GM21737 (cell line): ENCODE results near the gene AGAP5.
"Not testable (repeated sequence)": the region's sequence is repeated elsewhere in the genome, so short reads cannot be mapped to it uniquely, and the experiment has no call there.

Source experiments
- ATAC-seq: cut with Tn5 transposase; IDR thresholded peaks from one replicate; pipeline ENCODE4 v1.9.1; 2021; ENCODE audit warnings: mild to moderate bottlenecking, moderate library complexity; ENCODE audit not compliant: unreplicated experiment

Gene AGAP5

DNA sequence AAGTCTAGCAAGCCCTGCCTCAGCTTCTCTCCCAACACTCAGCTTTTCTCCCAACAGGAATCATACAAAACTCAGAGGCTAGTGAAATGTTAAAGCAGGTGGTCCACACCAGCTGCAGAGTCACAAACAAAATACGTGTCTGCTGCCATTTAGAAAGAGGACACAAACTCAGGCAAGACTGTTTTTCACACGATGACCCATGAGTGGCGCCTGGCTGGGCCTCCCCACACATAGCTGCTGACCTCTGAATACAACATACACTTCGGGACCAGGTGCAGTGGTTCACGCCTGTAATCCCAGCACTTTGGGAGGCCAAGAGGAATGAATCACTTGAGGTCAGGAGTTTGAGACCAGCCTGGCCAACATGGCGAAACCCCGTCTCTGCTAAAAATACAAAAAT lies 35.2 kb downstream of the AGAP5 start:
- ATAC-seq: not testable (repeated sequence)

DNA sequence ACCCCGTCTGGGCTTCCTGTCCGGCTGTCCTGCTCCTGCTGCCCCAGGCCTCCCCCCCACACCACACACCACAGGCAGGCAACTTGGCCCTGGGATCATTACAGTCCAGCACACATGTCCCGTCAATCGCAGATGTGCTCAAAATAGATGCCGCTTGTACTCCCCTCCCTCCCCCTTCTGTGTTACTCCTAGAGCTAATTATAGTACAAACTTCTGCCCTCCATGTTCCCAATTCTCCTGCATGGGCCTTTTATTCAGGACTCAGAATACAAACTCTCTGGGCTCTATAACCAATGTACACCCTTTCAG lies 42.0 kb downstream of the AGAP5 start, which contains the start of gene SYNPO2L:
SYNPO2L (minus strand) TSS at position 40 of the 309 bp plus-strand sequence. CDS start 107 bp downstream, outside the sequence.
- no peak for ATAC-seq

DNA sequence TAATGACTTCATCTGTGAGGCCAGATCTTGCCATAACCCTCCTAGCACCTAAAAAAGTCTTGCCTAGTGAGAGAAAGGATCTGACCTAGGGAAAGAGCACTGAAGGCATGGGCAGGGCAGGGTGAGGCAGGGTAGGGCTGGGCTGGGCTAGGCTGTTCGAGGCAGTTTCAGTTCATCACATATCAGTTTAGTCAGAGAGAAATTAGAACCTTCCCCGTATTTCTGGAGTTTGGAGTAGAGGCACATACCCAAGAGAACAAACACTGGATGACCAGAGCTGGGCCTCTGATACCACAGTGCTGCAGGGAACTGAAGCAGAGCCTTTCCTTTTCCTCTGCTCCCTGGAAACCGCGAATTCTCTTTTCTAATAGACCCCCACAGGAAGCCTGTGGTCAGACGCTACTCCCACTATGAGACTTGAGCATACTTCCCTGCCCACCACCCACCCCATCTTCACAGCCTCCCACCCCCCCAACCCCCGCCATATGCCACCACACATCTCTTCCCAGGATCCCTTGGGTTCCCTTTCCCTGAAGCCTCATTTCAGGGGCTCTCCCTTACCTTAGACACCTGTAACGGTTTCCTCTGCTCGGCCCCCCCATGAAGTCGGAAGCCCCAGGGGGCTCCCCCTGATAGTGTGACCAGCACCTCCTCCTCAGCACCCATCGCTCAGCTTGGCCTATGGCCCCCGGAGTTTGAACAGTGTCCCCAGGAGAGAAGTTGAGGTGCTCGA lies 42.5 kb downstream of the AGAP5 start:
- ATAC-seq: no peak

DNA sequence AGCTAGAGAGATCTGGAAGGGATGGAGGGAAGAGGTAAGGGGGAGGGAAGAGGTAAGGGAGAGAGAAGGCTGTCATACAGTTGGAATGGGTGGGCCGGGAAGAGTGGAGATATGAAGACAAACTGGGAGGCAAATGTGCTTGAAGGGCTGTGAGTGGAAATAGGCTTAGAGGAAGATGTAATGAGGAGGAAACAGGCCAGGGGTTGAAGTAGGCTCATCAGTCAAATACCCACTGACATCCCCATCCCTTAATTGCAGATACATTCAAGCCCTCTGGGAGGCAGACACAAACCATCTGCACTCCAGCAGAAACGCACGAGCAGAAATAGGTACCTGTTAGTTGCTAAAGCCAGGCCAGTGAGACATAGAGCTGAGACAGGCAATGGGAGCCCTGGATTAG lies 44.2 kb downstream of the AGAP5 start:
- no peak for ATAC-seq

DNA sequence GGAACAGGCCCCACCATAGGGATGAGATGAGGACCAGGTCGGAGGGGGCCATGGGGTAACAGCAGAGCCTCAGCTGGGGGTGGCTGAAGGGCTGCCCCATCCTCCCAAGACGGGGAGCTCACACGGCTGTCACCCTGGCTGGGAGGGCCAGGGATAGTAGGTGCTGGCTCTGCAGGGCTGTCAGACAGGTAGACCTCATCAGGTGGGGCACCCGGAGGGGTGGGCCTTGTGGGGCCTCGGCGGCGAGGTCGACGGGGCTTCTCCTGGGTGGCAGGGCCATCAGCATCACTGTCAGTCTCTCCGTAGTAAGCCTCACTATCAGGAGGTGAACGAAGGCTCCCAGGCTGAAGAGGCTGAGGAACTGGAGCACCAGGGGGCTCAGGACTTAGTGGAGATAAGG lies 44.7 kb downstream of the AGAP5 start:
- no peak for ATAC-seq

DNA sequence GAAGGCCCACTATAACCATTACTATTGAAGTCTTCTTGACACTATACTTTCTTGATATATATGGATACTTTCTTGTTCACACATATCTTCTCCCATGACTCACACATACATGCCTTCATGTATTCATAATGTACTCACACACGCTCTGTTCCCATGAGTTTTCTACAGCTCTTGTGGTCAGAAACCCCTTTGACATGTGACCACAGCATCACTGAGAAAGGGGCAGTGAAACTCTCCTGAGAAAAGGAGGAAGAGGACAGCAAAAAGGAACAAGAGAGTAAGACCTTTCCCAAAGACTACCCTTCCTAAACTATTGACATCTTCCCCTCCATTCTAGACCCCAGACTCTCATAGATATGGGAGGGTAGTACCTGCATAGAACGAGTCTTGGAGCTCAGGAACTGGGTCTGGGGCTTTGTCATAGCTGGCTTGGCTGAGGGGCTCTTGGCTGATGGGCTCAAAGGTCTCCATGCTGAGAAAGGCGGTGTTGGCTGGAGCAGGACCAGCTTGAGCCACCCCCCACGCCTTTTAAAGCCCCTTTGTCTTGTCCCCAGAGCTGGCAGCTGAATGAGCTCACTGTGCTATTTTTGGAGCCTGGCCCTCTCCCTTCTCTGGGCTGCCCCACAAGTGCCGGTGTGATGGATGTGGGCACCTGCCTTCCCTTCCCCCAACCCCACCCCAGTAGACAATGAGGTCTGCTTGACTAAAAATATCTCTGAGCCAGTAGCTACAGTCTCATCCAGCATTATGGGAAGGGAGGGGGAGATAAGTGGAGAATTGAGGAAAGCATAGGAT lies 47.2 kb downstream of the AGAP5 start:
- no peak for ATAC-seq

DNA sequence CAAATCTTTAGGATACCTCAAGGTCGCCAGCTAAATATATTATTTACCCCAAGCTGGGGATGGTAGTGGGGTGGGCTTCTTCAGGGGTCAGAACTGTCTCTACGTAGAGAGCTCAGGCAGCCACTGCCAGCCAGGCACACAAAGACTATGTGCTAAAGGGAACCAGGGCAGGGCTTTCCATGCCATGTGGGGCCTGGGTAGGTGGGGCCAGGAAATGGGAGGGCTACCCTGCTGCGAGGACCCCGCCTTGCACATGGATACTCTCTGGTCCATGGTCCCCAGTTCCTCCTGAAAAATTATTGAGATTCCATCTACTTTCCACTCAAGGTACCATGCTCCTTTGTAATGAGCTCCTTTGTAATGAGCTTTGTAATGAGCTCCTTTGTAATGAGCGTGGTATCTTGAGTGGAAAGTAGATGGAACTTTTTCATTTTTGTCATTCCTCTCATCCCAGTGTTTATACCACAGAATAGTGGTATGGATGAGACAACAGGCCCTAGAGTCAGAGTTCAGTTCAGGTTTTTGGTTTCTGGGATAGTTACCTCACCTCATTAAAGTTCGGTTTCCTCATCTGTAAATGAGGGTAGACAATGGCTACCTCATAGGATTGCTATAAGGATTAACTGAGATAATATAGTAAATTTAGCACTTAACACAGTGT lies 47.9 kb downstream of the AGAP5 start:
- no peak for ATAC-seq

DNA sequence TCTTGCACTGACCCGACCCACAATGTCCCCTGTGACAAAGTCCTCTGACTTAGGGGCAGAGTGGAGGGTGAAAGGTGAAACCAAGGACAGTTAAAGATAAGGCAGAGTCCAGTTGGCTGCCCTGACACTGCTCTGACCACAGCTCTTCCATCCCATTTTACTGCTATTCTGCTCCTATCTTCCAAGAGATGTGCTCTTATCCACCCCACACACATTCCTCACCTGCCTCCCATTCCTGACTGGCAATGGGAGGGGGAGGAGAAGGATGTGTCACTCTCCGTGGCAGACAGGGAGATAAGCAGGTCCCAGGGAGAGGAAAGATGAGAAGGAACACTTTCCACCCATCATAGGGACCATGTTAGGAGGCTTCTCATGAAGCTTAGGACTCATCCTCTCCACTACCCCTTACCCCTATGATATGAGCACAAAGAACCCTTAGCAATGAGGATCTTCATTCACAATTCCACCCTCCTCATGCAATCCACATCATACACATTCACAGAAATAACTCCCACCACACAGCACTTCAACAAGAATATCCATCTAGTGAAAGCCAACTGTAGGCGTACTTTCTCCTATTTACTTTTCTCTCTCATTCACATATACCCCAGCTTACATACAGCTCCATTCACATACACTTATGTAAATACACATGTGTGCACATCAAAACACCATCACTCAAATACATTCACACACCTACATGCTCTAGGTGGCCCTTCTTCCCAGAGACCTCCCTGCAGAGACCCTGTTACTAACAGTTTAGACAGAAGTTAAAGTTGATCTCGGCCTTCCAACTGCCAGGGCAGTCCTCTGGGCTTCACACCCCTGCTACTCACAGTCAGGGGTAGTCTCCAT lies 48.7 kb downstream of the AGAP5 start:
- no peak for ATAC-seq

DNA sequence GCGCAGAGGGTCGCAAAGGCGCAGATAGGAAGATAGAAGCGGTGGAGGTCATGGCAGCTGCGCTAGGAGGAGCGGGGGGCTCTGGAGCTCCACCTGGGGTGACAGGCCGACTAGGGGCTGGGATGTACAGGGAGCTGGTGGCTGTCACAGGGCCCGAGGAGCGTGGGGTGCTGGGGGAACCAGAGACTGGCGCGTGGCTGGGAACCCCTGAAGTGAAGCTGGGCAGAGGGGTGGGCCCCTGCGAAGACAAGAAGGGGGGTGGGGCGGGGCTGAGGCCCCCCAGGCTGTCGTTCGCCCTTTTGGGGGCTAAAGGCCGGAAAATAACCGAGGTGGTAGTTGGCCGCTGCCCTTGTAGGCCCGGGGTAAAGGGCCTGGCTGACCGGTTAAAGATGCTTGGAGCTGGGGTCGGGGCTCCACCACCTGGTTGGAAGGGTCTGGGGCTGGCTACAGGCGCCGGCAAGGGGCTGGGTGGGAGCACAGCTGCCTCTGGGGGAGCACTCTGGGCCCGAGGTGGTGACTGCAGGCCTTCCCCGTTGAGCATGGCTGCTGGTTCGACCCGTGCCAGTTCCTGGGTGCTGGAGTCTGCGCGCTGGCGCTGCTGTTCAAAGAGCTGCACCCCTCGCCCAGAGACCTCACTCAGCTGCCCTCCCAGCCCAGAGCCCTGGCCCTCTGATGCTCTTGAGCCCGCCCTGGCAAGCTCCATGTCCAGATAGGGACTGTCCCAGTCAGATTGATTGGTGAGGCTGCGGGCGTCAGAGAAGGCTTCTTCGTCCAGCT lies 49.8 kb downstream of the AGAP5 start:
- ATAC-seq: no peak

DNA sequence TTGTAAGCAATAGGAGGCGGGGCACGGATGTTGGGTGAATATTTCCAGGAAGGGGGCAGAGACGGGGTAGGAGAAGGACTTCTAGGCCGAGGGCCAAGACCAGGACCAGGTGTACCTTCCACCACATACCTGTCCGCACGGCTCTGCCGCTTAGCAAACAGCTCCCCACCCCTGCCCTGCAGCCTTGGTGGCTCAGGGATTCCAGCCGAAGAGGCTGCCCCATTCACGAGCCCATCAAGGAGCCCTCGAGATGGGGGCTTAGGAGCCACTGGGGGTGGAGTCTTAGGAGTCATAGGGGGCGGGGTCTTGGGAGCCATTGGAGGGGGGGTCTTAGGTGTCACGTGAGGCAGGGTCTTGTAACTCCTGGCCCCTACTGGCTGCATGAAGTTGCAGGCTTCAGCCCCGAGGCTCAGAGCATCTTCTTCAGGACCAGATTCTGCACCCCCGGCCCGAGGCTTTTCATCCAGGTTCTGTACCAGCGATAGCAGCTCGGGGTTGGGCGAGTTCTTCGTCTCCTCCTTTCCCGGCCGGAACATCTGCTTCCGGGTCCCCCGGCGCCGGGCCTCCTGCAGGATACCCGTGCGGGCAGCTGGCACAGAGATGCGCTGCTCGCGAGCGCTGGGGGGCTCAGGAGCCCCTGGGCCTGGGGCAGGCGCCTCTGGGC lies 50.6 kb downstream of the AGAP5 start:
- ATAC-seq: no peak

DNA sequence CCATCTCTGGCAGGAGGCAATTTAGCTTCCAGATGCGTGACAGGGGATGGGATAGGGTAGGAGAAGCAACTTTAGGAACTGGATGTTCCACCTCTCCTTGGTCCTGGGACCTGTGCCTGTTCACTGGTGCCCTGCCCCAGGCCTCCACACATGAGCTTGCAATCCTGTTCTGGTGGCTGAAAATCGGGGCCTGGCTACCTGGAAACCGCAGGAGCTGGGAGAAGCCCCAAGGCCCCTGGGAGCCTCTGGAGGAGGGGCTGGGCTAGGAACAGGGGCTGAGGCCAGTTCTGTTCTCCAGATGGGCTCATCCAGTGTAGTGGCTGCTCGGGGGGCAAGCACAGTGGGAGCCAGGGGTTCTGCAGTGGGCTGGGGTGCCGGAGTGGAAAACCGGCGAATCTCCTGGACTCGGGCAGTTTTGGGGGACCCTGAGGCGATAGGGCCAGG lies 51.3 kb downstream of the AGAP5 start:
- ATAC-seq: no peak

DNA sequence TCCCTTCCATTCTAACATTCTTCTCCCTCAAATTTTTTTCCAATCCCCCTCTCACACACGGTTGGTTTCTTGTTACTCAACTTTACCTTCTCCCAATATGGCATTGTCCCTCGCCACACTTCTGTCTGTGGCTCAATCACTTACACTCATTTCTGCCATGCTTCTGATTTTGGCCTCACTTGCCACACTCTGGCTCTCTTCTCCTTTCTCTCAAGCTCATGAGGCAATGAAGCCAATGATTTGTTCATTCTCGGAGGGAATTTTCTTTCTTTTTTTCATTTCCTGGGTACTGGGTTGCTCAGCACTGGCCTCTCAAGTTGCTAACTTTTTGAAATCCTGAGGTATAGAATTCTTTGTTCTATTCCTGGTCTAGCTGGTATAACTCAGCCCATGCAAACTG lies 52.7 kb downstream of the AGAP5 start:
- ATAC-seq: no peak

DNA sequence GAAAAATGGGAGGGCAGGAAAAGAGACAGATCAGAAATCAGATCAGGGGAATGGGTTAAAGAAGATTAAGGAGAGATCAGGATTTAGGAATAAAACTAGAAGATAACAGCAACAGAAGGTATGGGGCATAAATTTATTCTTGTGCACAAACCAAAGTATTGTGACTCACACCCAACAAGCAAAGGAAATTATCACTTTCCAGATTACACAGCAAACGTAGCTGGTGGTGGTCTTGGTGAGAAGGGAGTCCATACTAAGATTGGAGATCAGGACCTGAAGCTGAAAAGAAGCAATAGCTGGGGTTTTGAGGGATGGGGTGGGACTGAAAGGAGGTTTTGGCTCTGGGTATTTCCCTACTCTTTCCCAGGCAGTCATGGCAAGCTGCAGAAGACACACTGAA lies 53.1 kb downstream of the AGAP5 start:
- ATAC-seq: no peak

DNA sequence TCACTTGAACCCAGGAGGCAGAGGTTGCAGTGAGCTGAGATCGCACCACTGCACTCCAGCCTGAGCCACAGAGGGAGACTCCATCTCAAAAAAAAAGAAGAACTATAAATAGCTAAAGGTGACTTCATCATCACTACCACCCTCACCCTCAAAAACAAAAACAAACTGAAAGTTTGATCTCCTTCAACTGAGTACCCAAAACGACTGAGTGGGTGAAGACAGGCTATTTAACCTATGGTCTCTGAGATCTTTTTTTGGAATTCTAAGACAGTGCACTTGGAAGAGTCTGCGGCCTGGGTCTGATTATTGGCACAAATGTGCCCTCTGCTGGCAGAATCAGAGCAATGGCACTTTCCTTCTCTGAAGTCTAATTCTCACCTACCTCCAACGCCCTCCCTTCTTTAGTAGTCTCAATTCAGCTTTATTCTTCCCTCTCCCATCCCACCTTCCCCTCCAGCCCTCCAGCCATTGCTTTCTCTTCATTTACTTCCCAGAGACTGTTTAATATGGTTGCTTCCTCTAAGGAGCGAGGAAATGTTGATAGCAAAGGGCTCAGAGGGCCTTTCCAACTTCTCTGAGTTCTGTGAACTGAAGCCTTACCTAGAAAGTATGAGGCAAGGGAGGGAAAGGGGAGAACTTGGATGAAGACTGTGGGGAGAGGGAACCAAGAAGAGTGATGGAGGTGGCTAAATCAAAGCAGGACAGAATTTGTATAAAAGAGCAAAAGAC lies 53.7 kb downstream of the AGAP5 start:
- ATAC-seq: no peak

DNA sequence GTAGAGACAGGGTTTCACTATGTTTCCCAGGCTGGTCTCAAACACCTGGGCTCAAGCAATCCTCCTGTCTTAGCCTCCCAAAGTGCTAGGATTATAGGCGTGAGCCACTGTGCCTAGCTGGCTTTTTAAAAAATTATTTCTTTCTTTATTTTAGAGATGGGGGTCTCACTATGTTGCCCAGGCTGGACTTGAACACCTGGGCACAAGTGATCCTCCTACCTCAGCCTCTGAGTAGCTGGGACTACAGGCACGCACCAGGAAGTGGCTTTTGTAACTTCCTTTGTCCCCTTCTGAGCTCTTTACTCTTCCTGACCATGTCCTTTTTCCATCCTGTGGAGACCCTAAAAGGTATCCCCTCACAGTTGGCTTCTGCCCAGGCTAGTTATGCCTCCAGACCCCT lies 54.5 kb downstream of the AGAP5 start:
- ATAC-seq: no peak

DNA sequence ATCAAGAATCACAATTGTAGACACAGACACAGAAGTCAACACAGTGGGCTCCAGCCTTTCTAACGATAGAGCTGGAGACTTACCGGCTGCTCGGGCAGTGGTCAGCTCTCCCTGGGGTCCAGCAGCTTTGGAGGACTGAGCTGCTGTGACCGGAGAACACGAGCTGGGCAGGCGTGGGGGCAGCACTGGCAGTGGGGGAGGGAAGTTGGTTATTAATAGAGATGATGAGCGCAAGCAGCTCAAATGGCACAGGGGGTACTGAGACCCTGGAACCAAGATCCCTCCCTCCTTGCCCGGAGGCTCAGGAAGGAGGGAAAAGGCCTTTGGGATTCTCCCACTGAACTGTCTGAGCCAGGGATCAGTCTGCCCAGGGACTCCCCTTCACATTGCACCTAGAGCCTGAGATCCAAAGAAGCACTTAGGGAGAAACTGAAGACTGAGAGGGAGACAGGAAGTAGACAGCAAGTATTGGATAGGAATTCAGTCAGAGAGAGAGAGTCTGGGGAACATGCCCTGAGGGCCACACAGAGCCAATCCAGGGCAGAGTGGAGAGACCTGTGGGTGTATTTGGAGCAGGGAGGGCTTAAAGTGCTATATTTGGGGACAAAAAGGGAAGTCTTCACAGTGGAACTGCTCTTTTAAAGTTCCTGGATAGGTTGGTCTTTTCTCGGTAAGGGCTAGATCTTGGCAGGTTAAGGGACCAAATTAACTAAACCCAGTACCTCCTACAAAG lies 56.4 kb downstream of the AGAP5 start, which contains the start of gene MYOZ1:
MYOZ1 (minus strand) TSS at position 147 of the 733 bp plus-strand sequence. CDS start 1,457 bp downstream, outside the sequence.
- ATAC-seq: no peak

DNA sequence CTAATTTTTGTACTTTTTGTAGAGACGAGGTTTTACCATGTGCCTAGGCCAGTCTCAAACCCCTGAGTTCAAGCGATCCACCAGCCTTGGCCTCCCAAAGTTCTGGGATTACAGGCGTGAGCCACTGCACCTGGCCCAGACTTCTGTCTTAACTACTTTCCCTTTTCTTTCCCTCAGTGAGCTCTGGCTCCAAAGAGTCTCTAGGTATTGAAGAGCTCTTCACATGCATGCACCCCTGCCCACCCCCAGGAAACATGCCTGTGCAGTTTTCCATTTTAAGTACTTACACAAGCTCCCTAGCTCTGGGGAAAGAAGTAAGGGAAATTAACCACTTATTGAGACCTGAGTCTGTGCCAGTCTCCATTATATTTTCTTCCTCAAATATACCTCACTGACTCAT lies 58.6 kb downstream of the AGAP5 start:
- no peak for ATAC-seq

DNA sequence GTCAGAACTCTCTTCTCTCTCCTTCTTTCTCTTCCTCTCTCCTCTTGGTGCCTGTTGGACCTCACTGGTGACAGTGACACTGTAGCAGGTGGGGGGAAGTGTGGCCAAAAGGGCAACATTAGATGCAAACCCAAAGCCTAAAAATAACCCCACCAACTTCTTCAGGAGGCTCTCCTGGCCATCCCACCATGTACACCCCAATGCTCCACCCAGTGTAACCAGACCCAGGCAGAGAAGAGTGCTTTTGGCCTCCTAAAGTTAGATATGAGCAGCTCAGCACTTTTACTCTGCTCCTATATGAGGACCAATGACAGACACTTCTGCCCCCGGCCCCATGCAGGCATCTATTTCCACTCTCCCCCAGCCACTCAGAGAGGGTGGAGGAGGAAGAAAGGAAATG lies 62.1 kb downstream of the AGAP5 start:
- no peak for ATAC-seq
